A549 (cell line): ENCODE measurements around the gene FOSL2. TPM values are rescaled to one million over a fixed set of nuclear protein-coding genes. Genes with fewer than 3 reads are reported as not detected.

Experiments used
- ATAC-seq, 2 experiments: fragments of 200-7000 bp in 1 of 2; fragments of >200 bp in 1 of 2; cut with Nextera tagmentation in 1 of 2; cut with Tn5 transposase in 1 of 2; 3 replicates each; pipeline versions ENCODE4 v1.8.0 to v1.9.1; 2018 to 2020; ENCODE audit warnings: mild to moderate bottlenecking in 1 of 2, moderate library complexity in 1 of 2
- CTCF ChIA-PET: fragments of 300-600 bp; sonication (Branson Sonifier 250); formaldehyde crosslinking; extraction: SDS; loops from one replicate; lab custom pipeline; 2021; ENCODE audit warnings: antibody characterized with exemption, inconsistent platforms; lab: Yijun Ruan, JAX
- POLR2A ChIA-PET: fragments of 350-600 bp; formaldehyde crosslinking; extraction: SDS; loops from one replicate; lab custom pipeline; 2021; ENCODE audit warnings: antibody characterized with exemption, inconsistent platforms; lab: Yijun Ruan, JAX
- DNase-seq, 2 experiments: peaks; one replicate each; pipeline versions ENCODE4 v3.0.0 to v3.0.0-alpha.2; 2011 to 2016; ENCODE audit warnings: low read depth in 1 of 2, low spot score in 1 of 2
- FAIRE-seq: peaks from 2 replicates; lab custom pipeline; 2011; peaks lifted over from hg19 to GRCh38; lab: Jason Lieb, UNC
- H3K27ac ChIP-seq, 2 experiments: fragments of >200 bp; sonication (Bioruptor Twin); formaldehyde crosslinking; 3 replicates each; pipeline ENCODE4 v1.5.1; 2016 to 2017
- H3K4me1 ChIP-seq: fragments of >200 bp; sonication (Bioruptor Twin); formaldehyde crosslinking; 3 replicates; pipeline ENCODE4 v1.6.1; 2016
- H3K4me2 ChIP-seq: fragments of >200 bp; sonication (Bioruptor Twin); formaldehyde crosslinking; 3 replicates; pipeline ENCODE4 v1.6.1; 2016
- H3K4me3 ChIP-seq: fragments of >200 bp; sonication (Bioruptor Twin); formaldehyde crosslinking; 3 replicates; pipeline ENCODE4 v1.5.1; 2016
- H3K9me3 ChIP-seq: fragments of >200 bp; sonication (Bioruptor Twin); formaldehyde crosslinking; 3 replicates; pipeline ENCODE4 v1.6.1; 2016
- CBX2 ChIP-seq: fragments of 200-600 bp; sonication (generic); IDR thresholded peaks from 2 replicates; pipeline ENCODE4 v1.6.1; 2016; ENCODE audit warnings: low read depth, mild to moderate bottlenecking, borderline replicate concordance
- CBX8 ChIP-seq: fragments of 200-600 bp; sonication (generic); IDR thresholded peaks from 2 replicates; pipeline ENCODE4 v1.6.1; 2016
- ESRRA ChIP-seq: fragments of 150-350 bp; IDR thresholded peaks from 2 replicates; pipeline ENCODE4 v1.6.1; 2014; ENCODE audit warnings: mild to moderate bottlenecking, low read length, borderline replicate concordance
- FOXS1 ChIP-seq: fragments of 250-450 bp; sonication (Bioruptor Pico); IDR thresholded peaks from 2 replicates; pipeline ENCODE4 v1.5.0; 2020; ENCODE audit warnings: mild to moderate bottlenecking, moderate library complexity
- HEYL ChIP-seq: fragments of 250-450 bp; sonication (Bioruptor Pico); IDR thresholded peaks from 2 replicates; pipeline ENCODE4 v1.8.0; 2021; ENCODE audit warnings: mild to moderate bottlenecking, moderate library complexity
- HOXA7 ChIP-seq: fragments of 250-450 bp; sonication (Bioruptor Pico); IDR thresholded peaks from 2 replicates; pipeline ENCODE4 v1.5.0; 2020; ENCODE audit warnings: mild to moderate bottlenecking, moderate library complexity
- HOXB13 ChIP-seq: fragments of 250-450 bp; sonication (Bioruptor Pico); IDR thresholded peaks from 2 replicates; pipeline ENCODE4 v1.5.0; 2020; ENCODE audit warnings: low read depth, mild to moderate bottlenecking, moderate library complexity
- JUNB ChIP-seq: fragments of >200 bp; sonication (Bioruptor Twin); formaldehyde crosslinking; IDR thresholded peaks from 2 replicates; pipeline ENCODE4 v1.6.1; 2016
- KDM5A ChIP-seq: fragments of 200-600 bp; sonication (generic); IDR thresholded peaks from 2 replicates; pipeline ENCODE4 v1.6.1; 2016; ENCODE audit warnings: antibody characterized with exemption, mild to moderate bottlenecking
- MAFK ChIP-seq: fragments of 450-650 bp; IDR thresholded peaks from 2 replicates; pipeline ENCODE4 v1.6.1; 2014; ENCODE audit not compliant: partially characterized antibody
- MAZ ChIP-seq: fragments of 150-350 bp; IDR thresholded peaks from 2 replicates; pipeline ENCODE4 v1.6.1; 2014; ENCODE audit warnings: antibody characterized with exemption, low read depth, low read length, borderline replicate concordance
- NFE2L2 ChIP-seq: fragments of 150-350 bp; conservative IDR thresholded peaks from 2 replicates; pipeline ENCODE4 v1.6.1; 2014; ENCODE audit warnings: low read length
- SREBF2 ChIP-seq: fragments of 450-650 bp; IDR thresholded peaks from 2 replicates; pipeline ENCODE4 v1.6.1; 2014; ENCODE audit warnings: mild to moderate bottlenecking, moderate library complexity
- ZC3H11A ChIP-seq: fragments of 450-650 bp; IDR thresholded peaks from 2 replicates; pipeline ENCODE4 v1.6.1; 2014; ENCODE audit warnings: antibody characterized with exemption, mild to moderate bottlenecking
- WGBS: methylation state at CpG from one replicate; pipeline ENCODE4 v1.1.6; 2017; ENCODE audit errors: missing lambda C conversion rate; 5-methylcytosine and 5-hydroxymethylcytosine counted together
- polyA plus RNA-seq, 4 experiments: library from polyadenylated mRNA; depleted of rRNA in 3 of 4; stranded (reverse); fragments of >200 nt; fragmentation: RNase III in 1 of 4; extraction: RNeasy Plus Mini Kit Qiagen cat#74134 plus additional on column Dnase treatment in 1 of 4; gene quantifications; 2 replicates in 3 of 4; 3 replicates in 1 of 4; pipeline ENCODE4 v1.2.3, GENCODE V29; 2011 to 2017
- TF ChIP-seq, protein P1 (sequence below): fragments of >200 bp; sonication (Bioruptor Twin); formaldehyde crosslinking; IDR thresholded peaks from 2 replicates; pipeline ENCODE4 v1.6.1; 2016
- TF ChIP-seq, protein P2 (sequence below): fragments of >200 bp; sonication (Bioruptor Twin); formaldehyde crosslinking; IDR thresholded peaks from 3 replicates; pipeline ENCODE4 v1.6.1; 2016
- TF ChIP-seq, protein P3 (sequence below): fragments of 150-350 bp; IDR thresholded peaks from 2 replicates; pipeline ENCODE4 v1.6.1; 2014; ENCODE audit warnings: low read depth, mild to moderate bottlenecking, low read length
- TF ChIP-seq, protein P4 (sequence below): fragments of 250-450 bp; sonication (Bioruptor Pico); IDR thresholded peaks from 2 replicates; pipeline ENCODE4 v1.5.0; 2020; ENCODE audit warnings: low read depth, mild to moderate bottlenecking, moderate library complexity

The FOSL2 gene
- polyA plus RNA-seq, 2 of the 4 experiments (the other 2 are of a cell fraction) = 45.7 to 73.4 TPM

DNA sequence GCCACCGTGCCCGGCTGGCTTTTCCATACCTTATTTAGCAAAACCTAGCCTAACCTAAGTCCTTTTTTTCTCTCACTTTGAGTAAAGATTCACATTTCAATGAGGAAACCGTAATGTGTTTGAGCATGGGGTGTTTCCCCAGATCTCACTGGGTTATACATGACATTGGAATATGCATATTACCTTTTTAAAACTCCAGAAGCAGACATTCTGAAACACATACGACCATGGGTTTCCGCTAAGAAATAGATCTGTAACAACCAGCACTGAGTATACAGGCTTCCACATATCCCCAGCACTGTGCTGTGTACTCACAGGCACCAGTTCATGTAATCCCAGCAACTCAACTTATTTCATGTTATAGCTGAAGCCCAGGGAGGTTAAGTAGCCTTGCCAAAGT lies 41.0 kb upstream of the FOSL2 start:
- no peak for ATAC-seq
- no peak for DNase-seq

DNA sequence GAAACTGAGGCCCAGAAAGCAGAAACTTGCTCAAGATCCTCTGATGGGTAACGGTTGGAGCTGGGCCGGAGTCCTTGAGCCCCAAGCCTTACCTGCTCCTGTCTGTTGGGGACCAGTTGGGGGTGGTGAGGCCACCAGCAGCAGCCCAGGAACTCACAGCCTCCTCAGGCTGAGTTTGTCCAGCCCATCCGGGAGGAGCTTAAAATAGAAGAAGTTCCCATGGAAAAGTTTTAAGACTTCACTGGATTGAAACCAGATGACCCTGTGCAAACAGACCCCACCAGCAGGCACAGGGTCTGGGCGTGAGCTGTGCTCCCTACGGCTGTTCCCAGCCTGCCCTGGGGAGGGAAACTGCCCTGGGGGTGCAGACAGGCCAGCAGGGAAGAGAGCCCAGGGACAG lies 40.6 kb upstream of the FOSL2 start:
- no peak overlapping the region for H3K4me3 ChIP-seq
- CTCF ChIA-PET = interaction anchor here (0.6 to 1.5 kb wide), 3 partner anchors 9 to 638 kb away, joined by 3 read pairs; no protein-coding TSS in a partner anchor
- WGBS = 80% methylated on average over 5 of the region's 5 CpGs
- peaks cover 17% of the 10 kb centered on the region for H3K4me1 ChIP-seq
- no peaks in the 10 kb centered on the region for H3K9me3 ChIP-seq
- no peak for ATAC-seq
- H3K4me2 ChIP-seq = no peak overlapping the region
- TF ChIP-seq, protein P1, sequence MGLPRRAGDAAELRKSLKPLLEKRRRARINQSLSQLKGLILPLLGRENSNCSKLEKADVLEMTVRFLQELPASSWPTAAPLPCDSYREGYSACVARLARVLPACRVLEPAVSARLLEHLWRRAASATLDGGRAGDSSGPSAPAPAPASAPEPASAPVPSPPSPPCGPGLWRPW = no peak
- TF ChIP-seq, protein P2, sequence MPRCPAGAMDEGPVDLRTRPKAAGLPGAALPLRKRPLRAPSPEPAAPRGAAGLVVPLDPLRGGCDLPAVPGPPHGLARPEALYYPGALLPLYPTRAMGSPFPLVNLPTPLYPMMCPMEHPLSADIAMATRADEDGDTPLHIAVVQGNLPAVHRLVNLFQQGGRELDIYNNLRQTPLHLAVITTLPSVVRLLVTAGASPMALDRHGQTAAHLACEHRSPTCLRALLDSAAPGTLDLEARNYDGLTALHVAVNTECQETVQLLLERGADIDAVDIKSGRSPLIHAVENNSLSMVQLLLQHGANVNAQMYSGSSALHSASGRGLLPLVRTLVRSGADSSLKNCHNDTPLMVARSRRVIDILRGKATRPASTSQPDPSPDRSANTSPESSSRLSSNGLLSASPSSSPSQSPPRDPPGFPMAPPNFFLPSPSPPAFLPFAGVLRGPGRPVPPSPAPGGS = no peak
- no peak for TF ChIP-seq HEYL
- TF ChIP-seq, protein P3, sequence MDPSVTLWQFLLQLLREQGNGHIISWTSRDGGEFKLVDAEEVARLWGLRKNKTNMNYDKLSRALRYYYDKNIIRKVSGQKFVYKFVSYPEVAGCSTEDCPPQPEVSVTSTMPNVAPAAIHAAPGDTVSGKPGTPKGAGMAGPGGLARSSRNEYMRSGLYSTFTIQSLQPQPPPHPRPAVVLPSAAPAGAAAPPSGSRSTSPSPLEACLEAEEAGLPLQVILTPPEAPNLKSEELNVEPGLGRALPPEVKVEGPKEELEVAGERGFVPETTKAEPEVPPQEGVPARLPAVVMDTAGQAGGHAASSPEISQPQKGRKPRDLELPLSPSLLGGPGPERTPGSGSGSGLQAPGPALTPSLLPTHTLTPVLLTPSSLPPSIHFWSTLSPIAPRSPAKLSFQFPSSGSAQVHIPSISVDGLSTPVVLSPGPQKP = no peak
- no peak for TF ChIP-seq ESRRA
- TF ChIP-seq MAZ = no peak
- no peak for TF ChIP-seq CBX8
- no peak for DNase-seq
- peak overlapping the region in 1 of 2 experiments; percentile 46; a peak in 3 of 6 replicates for H3K27ac ChIP-seq
- FAIRE-seq = no peak
- POLR2A ChIA-PET = no interaction called here

More for the DNA sequence above, 41.0 kb upstream of the FOSL2 start:
- WGBS = 87% methylated on average over 5 of the region's 5 CpGs
- POLR2A ChIA-PET = no interaction called here
- H3K4me3 ChIP-seq = no peak overlapping the region
- no peak for FAIRE-seq
- no peaks in the 10 kb centered on the region for H3K9me3 ChIP-seq
- peaks cover 13% of the 10 kb centered on the region for H3K4me1 ChIP-seq
- H3K27ac ChIP-seq = peak overlapping the region in 1 of 2 experiments; percentile 46; a peak in 2 of 6 replicates
- H3K4me2 ChIP-seq = no peak overlapping the region
- no peak for TF ChIP-seq HOXA7 (CRISPR knock-in tag)
- TF ChIP-seq HOXB13 (CRISPR knock-in tag) = no peak
- TF ChIP-seq ZC3H11A = no peak
- no peak for TF ChIP-seq MAFK
- TF ChIP-seq NFE2L2 = no peak
- no peak for TF ChIP-seq SREBF2
- no peak for TF ChIP-seq CBX8
- TF ChIP-seq, protein P4, sequence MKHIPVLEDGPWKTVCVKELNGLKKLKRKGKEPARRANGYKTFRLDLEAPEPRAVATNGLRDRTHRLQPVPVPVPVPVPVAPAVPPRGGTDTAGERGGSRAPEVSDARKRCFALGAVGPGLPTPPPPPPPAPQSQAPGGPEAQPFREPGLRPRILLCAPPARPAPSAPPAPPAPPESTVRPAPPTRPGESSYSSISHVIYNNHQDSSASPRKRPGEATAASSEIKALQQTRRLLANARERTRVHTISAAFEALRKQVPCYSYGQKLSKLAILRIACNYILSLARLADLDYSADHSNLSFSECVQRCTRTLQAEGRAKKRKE (CRISPR knock-in tag) = no peak
- CTCF ChIA-PET = interaction anchor here (1.5 kb wide), 1 partner anchor 19 kb away, joined by 3 read pairs; no protein-coding TSS in a partner anchor

DNA sequence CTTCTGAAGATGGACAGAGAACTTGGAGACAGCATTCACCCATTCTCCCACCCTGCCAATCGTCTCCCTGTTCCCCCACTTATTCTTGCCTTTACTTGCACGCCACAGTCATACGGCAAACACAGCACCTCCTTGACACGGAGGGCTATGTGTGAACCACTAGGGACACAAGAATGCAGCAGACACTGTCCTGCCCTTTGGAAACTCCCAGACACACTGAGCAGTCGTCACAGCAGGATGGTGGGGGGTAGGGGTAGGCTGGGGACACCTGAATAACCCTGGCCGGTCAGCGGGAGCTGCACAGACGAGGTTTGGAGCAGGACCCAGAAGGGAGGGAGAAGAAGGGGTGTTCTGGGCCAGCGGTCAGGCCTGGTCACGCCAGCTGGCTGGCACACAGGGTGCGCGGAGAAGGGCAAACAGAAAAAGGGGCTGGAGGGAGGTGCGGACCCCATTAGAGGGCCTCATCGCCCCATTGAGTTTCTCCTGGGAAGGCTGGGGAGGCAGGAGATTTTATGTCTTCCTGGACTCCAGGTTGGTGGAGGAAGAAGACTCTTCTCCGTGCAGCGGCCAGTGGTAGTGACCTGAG lies 40.0 kb upstream of the FOSL2 start:
- no peak for TF ChIP-seq KDM5A
- TF ChIP-seq FOXS1 (CRISPR knock-in tag) = no peak
- no peak for TF ChIP-seq CBX2
- no peak for TF ChIP-seq JUNB
- no peak for ATAC-seq
- peaks cover 17% of the 10 kb centered on the region for H3K4me1 ChIP-seq
- no peak for DNase-seq
- H3K4me3 ChIP-seq = no peak overlapping the region
- ChIA-PET CTCF (interaction anchor here (0.6 to 1.5 kb wide), 4 partner anchors 10 to 639 kb away, joined by 3 to 5 read pairs (median 3); no protein-coding TSS in a partner anchor), POLR2A (no interaction called here)
- 79% methylated on average over 16 of the region's 16 CpGs for WGBS
- peak overlapping the region in 1 of 2 experiments; percentile 46; a peak in 3 of 6 replicates for H3K27ac ChIP-seq
- no peak overlapping the region for H3K4me2 ChIP-seq
- H3K9me3 ChIP-seq = no peaks in the 10 kb centered on the region
- FAIRE-seq = no peak
